GM12892 (cell line): ENCODE data around the gene CHI3L1.
"Not testable (repeated sequence)": the region's sequence is repeated elsewhere in the genome, so short reads cannot be mapped to it uniquely, and the experiment has no call there.

Source experiments
- POLR2A ChIP-seq: IDR thresholded peaks from 2 replicates; pipeline ENCODE4 v1.6.1; 2011; ENCODE audit warnings: low read depth, low read length, control low read depth
- POLR2AphosphoS5 ChIP-seq: IDR thresholded peaks from 2 replicates; pipeline ENCODE4 v1.6.1; 2011; ENCODE audit warnings: low read depth, low read length, control low read depth

DNA sequence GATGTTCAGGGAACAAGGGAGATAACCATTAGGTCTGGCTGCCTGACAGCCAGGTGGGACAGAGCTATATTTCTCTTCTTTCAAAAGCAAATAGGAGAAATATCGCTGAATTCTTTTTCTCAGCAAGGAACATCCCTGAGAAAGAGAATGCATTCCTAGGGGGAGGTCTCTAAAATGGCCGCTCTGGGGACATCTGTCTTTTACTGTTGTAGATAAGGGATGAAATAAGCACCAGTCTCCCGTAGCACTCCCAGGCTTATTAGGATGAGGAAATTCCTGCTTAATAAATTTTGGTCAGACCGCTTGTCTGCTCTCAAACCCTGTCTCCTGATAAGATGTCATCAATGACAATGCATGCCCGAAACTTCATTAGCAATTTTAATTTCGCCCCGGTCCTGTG lies 48.4 kb upstream of the CHI3L1 start:
- TF ChIP-seq POLR2A, POLR2AphosphoS5: not testable (repeated sequence)
